HepG2 (cell line): Measurements from ENCODE around the gene SPN.
"Not testable (repeated sequence)": the region's sequence is repeated elsewhere in the genome, so short reads cannot be mapped to it uniquely, and the experiment has no call there.

Experiments used
- BORCS8-MEF2B ChIP-seq: sonication (generic); formaldehyde crosslinking; IDR thresholded peaks from 2 replicates; pipeline ENCODE4 v1.8.0; 2022; ENCODE audit warnings: mild to moderate bottlenecking, missing genetic modification reagents
- CCAR2 ChIP-seq: fragments of 200-400 bp; formaldehyde crosslinking; optimal IDR thresholded peaks from 2 replicates; pipeline ENCODE3; 2018; ENCODE audit warnings: low read depth, mild to moderate bottlenecking, low read length, moderate library complexity
- CTCF ChIP-seq: sonication (generic); formaldehyde crosslinking; IDR thresholded peaks from 2 replicates; pipeline ENCODE4 v1.5.0; 2020; ENCODE audit warnings: mild to moderate bottlenecking, missing genetic modification reagents, moderate library complexity
- GLMP ChIP-seq: sonication (generic); formaldehyde crosslinking; IDR thresholded peaks from 2 replicates; pipeline ENCODE4 v1.9.0; 2021; ENCODE audit warnings: missing genetic modification reagents, mild to moderate bottlenecking, borderline replicate concordance
- HCFC1 ChIP-seq: fragments of 150-350 bp; IDR thresholded peaks from 2 replicates; pipeline ENCODE4 v1.6.1; 2014; ENCODE audit warnings: low read depth, low read length
- LBX2 ChIP-seq: sonication (generic); formaldehyde crosslinking; IDR thresholded peaks from 2 replicates; pipeline ENCODE4 v1.5.0; 2020; ENCODE audit warnings: missing genetic modification reagents, mild to moderate bottlenecking, borderline replicate concordance
- NAIF1 ChIP-seq: sonication (generic); formaldehyde crosslinking; IDR thresholded peaks from 2 replicates; pipeline ENCODE4 v1.5.0; 2020; ENCODE audit warnings: mild to moderate bottlenecking, missing genetic modification reagents, borderline replicate concordance
- NR0B2 ChIP-seq: sonication (generic); formaldehyde crosslinking; IDR thresholded peaks from 2 replicates; pipeline ENCODE4 v1.4.0; 2020; ENCODE audit warnings: mild to moderate bottlenecking, missing genetic modification reagents
- POLR2AphosphoS5 ChIP-seq: IDR thresholded peaks from 2 replicates; pipeline ENCODE4 v1.6.1; 2012; ENCODE audit warnings: low read depth, low read length
- UBTF ChIP-seq: sonication (generic); formaldehyde crosslinking; IDR thresholded peaks from 2 replicates; pipeline ENCODE4 v1.4.0; 2020; ENCODE audit warnings: mild to moderate bottlenecking, missing genetic modification reagents
- ZFP36 ChIP-seq: fragments of 150-350 bp; IDR thresholded peaks from 2 replicates; pipeline ENCODE4 v1.6.1; 2018; ENCODE audit warnings: borderline replicate concordance, low read length, low read depth; ENCODE audit not compliant: partially characterized antibody
- ZNF10 ChIP-seq: sonication (generic); formaldehyde crosslinking; IDR thresholded peaks from 2 replicates; pipeline ENCODE4 v1.4.0; 2020; ENCODE audit warnings: mild to moderate bottlenecking, low read depth, missing genetic modification reagents, borderline replicate concordance
- ZNF512 ChIP-seq: sonication (generic); formaldehyde crosslinking; IDR thresholded peaks from 2 replicates; pipeline ENCODE4 v1.4.0; 2020; ENCODE audit warnings: mild to moderate bottlenecking, missing genetic modification reagents

- not testable (repeated sequence) for TF ChIP-seq NR0B2 (CRISPR knock-in tag); LBX2 (CRISPR knock-in tag); ZNF10 (CRISPR knock-in tag); HCFC1; BORCS8-MEF2B (CRISPR knock-in tag); UBTF; NAIF1 (CRISPR knock-in tag); CTCF; ZFP36; POLR2AphosphoS5; GLMP (CRISPR knock-in tag); ZNF512; CCAR2
These were observed 26.7 kb upstream of the SPN start for GRCh38 chr16:29636368-29636767.
